Astrocyte (in vitro differentiated cells and primary cell): ENCODE results near the gene TOP3B. TPM values are rescaled to one million over a fixed set of nuclear protein-coding genes. Genes with fewer than 3 reads are reported as not detected.

ENCODE experiments used
- DNase-seq: peaks from one replicate; pipeline ENCODE4 v3.0.0-alpha.2; 2010; ENCODE audit warnings: low read depth
- FAIRE-seq: peaks from 2 replicates; lab custom pipeline; 2011; peaks lifted over from hg19 to GRCh38; lab: Jason Lieb, UNC
- H2AFZ ChIP-seq: 2 replicates; pipeline ENCODE4 v1.6.0; 2012; ENCODE audit warnings: low read depth, low read length, inconsistent platforms
- H3K27ac ChIP-seq: 2 replicates; pipeline ENCODE4 v1.5.1; 2011; ENCODE audit warnings: low read depth, low read length, inconsistent platforms
- H3K27me3 ChIP-seq: 2 replicates; pipeline ENCODE4 v1.6.0; 2011; ENCODE audit warnings: low read length, inconsistent platforms; ENCODE audit not compliant: insufficient read depth
- H3K36me3 ChIP-seq: 2 replicates; pipeline ENCODE4 v1.5.1; 2011; ENCODE audit warnings: low read length, inconsistent platforms; ENCODE audit not compliant: insufficient read depth
- H3K4me1 ChIP-seq: 2 replicates; pipeline ENCODE4 v1.5.1; 2011; ENCODE audit warnings: low read length, inconsistent platforms; ENCODE audit not compliant: insufficient read depth
- H3K4me2 ChIP-seq: 2 replicates; pipeline ENCODE4 v1.6.0; 2012; ENCODE audit warnings: low read length, inconsistent platforms
- H3K4me3 ChIP-seq: 2 replicates; pipeline ENCODE4 v1.5.1; 2011; ENCODE audit warnings: low read depth, mild to moderate bottlenecking, low read length, inconsistent platforms; ENCODE audit not compliant: insufficient read depth
- H3K79me2 ChIP-seq: 2 replicates; pipeline ENCODE4 v1.6.0; 2012; ENCODE audit warnings: mild to moderate bottlenecking, low read length, inconsistent platforms; ENCODE audit not compliant: insufficient read depth
- H3K9ac ChIP-seq: 2 replicates; pipeline ENCODE4 v1.6.0; 2012; ENCODE audit warnings: mild to moderate bottlenecking, low read length, inconsistent platforms
- H3K9me3 ChIP-seq: 2 replicates; pipeline ENCODE4 v1.5.1; 2012; ENCODE audit warnings: low read depth, mild to moderate bottlenecking, low read length, inconsistent platforms; ENCODE audit not compliant: insufficient read depth
- H4K20me1 ChIP-seq: 2 replicates; pipeline ENCODE4 v1.6.0; 2012; ENCODE audit warnings: low read length, inconsistent platforms; ENCODE audit not compliant: insufficient read depth
- H3K27ac Mint-ChIP-seq: one replicate; pipeline ENCODE4 v1.8.0; 2021; ENCODE audit warnings: mild to moderate bottlenecking, mixed read lengths; ENCODE audit not compliant: unreplicated experiment
- H3K27me3 Mint-ChIP-seq: one replicate; pipeline ENCODE4 v1.8.0; 2021; ENCODE audit warnings: low read depth, mixed read lengths; ENCODE audit not compliant: unreplicated experiment
- H3K36me3 Mint-ChIP-seq: one replicate; pipeline ENCODE4 v1.8.0; 2021; ENCODE audit warnings: low read depth, mixed read lengths; ENCODE audit not compliant: unreplicated experiment
- H3K4me1 Mint-ChIP-seq: one replicate; pipeline ENCODE4 v1.8.0; 2021; ENCODE audit warnings: low read depth, mixed read lengths; ENCODE audit not compliant: unreplicated experiment
- H3K4me3 Mint-ChIP-seq: one replicate; pipeline ENCODE4 v1.8.0; 2021; ENCODE audit warnings: mild to moderate bottlenecking, moderate library complexity, mixed read lengths; ENCODE audit not compliant: unreplicated experiment
- H3K9me3 Mint-ChIP-seq: one replicate; pipeline ENCODE4 v1.8.0; 2021; ENCODE audit warnings: mild to moderate bottlenecking, mixed read lengths; ENCODE audit not compliant: unreplicated experiment
- CTCF ChIP-seq: IDR thresholded peaks from 2 replicates; pipeline ENCODE4 v1.5.1; 2011; ENCODE audit warnings: low read depth, mild to moderate bottlenecking, inconsistent platforms, low read length, moderate library complexity; ENCODE audit not compliant: insufficient read depth
- EZH2 ChIP-seq: IDR thresholded peaks from 2 replicates; pipeline ENCODE4 v1.6.1; 2012; ENCODE audit warnings: mild to moderate bottlenecking, low read length, inconsistent platforms; ENCODE audit not compliant: insufficient read depth
- total RNA-seq: library from RNA; stranded (reverse); gene quantifications from 2 replicates; pipeline ENCODE4 v1.2.1, GENCODE V29; 2021

Gene TOP3B
- total RNA-seq, 1 donor from 2014 or later, result 37.3 TPM

GRCh38 chr22:21932347-21932746 lies 50.2 kb downstream of the TOP3B start:
- Mint-ChIP-seq H3K4me3 (no peak overlapping the region), H3K4me1 (peaks cover 10% of the 10 kb centered on the region), H3K9me3 (no peaks in the 10 kb centered on the region), H3K36me3 (peaks cover 17% of the 10 kb centered on the region), H3K27ac (no peak overlapping the region), H3K27me3 (no peaks in the 10 kb centered on the region)
- Histone ChIP-seq H3K27me3 (no peaks in the 10 kb centered on the region), H3K79me2 (peaks cover 4% of the 10 kb centered on the region), H3K9ac (no peak overlapping the region), H3K4me2 (no peak overlapping the region), H4K20me1 (peaks cover 9% of the 10 kb centered on the region), H3K4me3 (no peak overlapping the region), H3K27ac (no peak overlapping the region), H3K9me3 (no peaks in the 10 kb centered on the region), H3K36me3 (peaks cover 13% of the 10 kb centered on the region), H3K4me1 (peaks cover 6% of the 10 kb centered on the region), H2AFZ (no peak overlapping the region)
- DNase-seq (no peak), FAIRE-seq (no peak)
- TF ChIP-seq EZH2, result no peak
- TF ChIP-seq CTCF, result no peak

- no peak for DNase-seq
- Histone ChIP-seq H3K79me2 (no peaks in the 10 kb centered on the region), H3K9me3 (no peaks in the 10 kb centered on the region), H3K4me1 (no peaks in the 10 kb centered on the region), H3K4me2 (no peak overlapping the region), H3K27me3 (no peaks in the 10 kb centered on the region), H3K4me3 (no peak overlapping the region), H4K20me1 (peaks cover 20% of the 10 kb centered on the region), H3K36me3 (peaks cover 13% of the 10 kb centered on the region), H3K27ac (no peak overlapping the region), H2AFZ (no peak overlapping the region), H3K9ac (no peak overlapping the region)
- H3K27me3 Mint-ChIP-seq, result no peaks in the 10 kb centered on the region
- no peak for FAIRE-seq
- peaks cover 17% of the 10 kb centered on the region for H3K36me3 Mint-ChIP-seq
- H3K4me1 Mint-ChIP-seq, result no peaks in the 10 kb centered on the region
- H3K4me3 Mint-ChIP-seq, result no peak overlapping the region
- no peak for TF ChIP-seq CTCF
- TF ChIP-seq EZH2, result no peak
- no peaks in the 10 kb centered on the region for H3K9me3 Mint-ChIP-seq
- no peak overlapping the region for H3K27ac Mint-ChIP-seq
These were observed 51.5 kb downstream of the TOP3B start for GRCh38 chr22:21931056-21931455.

GRCh38 chr22:21929253-21929652 lies 53.3 kb downstream of the TOP3B start:
- no peaks in the 10 kb centered on the region for H3K79me2 ChIP-seq
- H3K27ac Mint-ChIP-seq, result no peak overlapping the region
- no peak overlapping the region for H3K9ac ChIP-seq
- no peaks in the 10 kb centered on the region for H3K9me3 ChIP-seq
- peaks cover 20% of the 10 kb centered on the region for H4K20me1 ChIP-seq
- no peaks in the 10 kb centered on the region for H3K4me1 ChIP-seq
- H3K4me3 ChIP-seq, result no peak overlapping the region
- H3K27ac ChIP-seq, result no peak overlapping the region
- peaks cover 14% of the 10 kb centered on the region for H3K36me3 Mint-ChIP-seq
- no peak overlapping the region for H2AFZ ChIP-seq
- no peak overlapping the region for H3K4me3 Mint-ChIP-seq
- no peaks in the 10 kb centered on the region for H3K27me3 ChIP-seq
- TF ChIP-seq EZH2 (no peak), CTCF (no peak)
- DNase-seq, result no peak
- no peak overlapping the region for H3K4me2 ChIP-seq
- H3K9me3 Mint-ChIP-seq, result no peaks in the 10 kb centered on the region
- H3K36me3 ChIP-seq, result peaks cover 13% of the 10 kb centered on the region
- H3K27me3 Mint-ChIP-seq, result no peaks in the 10 kb centered on the region
- FAIRE-seq, result no peak
- no peaks in the 10 kb centered on the region for H3K4me1 Mint-ChIP-seq
